GM21825 (cell line): Measurements from ENCODE around the gene C19orf38.

Source experiments
- ATAC-seq: cut with Tn5 transposase; IDR thresholded peaks from one replicate; pipeline ENCODE4 v1.9.1; 2021; ENCODE audit warnings: mild to moderate bottlenecking, moderate library complexity; ENCODE audit not compliant: unreplicated experiment

The C19orf38 gene

GRCh38 chr19:10896851-10897526 is 48.8 kb downstream of the C19orf38 start:
- ATAC-seq, result no peak

- no peak for ATAC-seq
Observed at GRCh38 chr19:10898633-10899032, 50.4 kb downstream of the C19orf38 start.

- no peak for ATAC-seq
Observed at GRCh38 chr19:10899151-10899653, 51.0 kb downstream of the C19orf38 start.

- ATAC-seq, result no peak
Observed at GRCh38 chr19:10907925-10908324, 59.7 kb downstream of the C19orf38 start.

- ATAC-seq, result no peak
Observed at GRCh38 chr19:10908380-10908960, 60.3 kb downstream of the C19orf38 start.

- no peak for ATAC-seq
Observed at GRCh38 chr19:10911579-10912363, 63.6 kb downstream of the C19orf38 start.

GRCh38 chr19:10912619-10913018 is 64.4 kb downstream of the C19orf38 start:
- ATAC-seq, result no peak

GRCh38 chr19:10913716-10914340 is 65.6 kb downstream of the C19orf38 start:
- ATAC-seq, result no peak

GRCh38 chr19:10915130-10916091 is 67.2 kb downstream of the C19orf38 start:
- no peak for ATAC-seq

- no peak for ATAC-seq
Observed at GRCh38 chr19:10916602-10917001, 68.4 kb downstream of the C19orf38 start.

- no peak for ATAC-seq
Observed at GRCh38 chr19:10918359-10918758, 70.1 kb downstream of the C19orf38 start.
